OCI-LY1 (cell line): Measurements from ENCODE around the gene SNX20.

Experiments used
- H2AFZ ChIP-seq: fragments of 200-600 bp; sonication (generic), shearing (Covaris generic); 2 replicates; pipeline ENCODE4 v1.6.0; 2014; ENCODE audit warnings: antibody characterized with exemption, mild to moderate bottlenecking, low read length
- H3F3A ChIP-seq: fragments of 200-600 bp; sonication (generic), shearing (Covaris generic); 2 replicates; pipeline ENCODE4 v1.6.0; 2014; ENCODE audit warnings: mild to moderate bottlenecking, antibody characterized with exemption, low read length, moderate library complexity; ENCODE audit not compliant: insufficient read depth
- H3K27ac ChIP-seq: fragments of 200-600 bp; sonication (generic); 2 replicates; pipeline ENCODE4 v1.5.1; 2014; ENCODE audit warnings: low read length, mixed run types, mild to moderate bottlenecking, low read depth; ENCODE audit not compliant: poor library complexity, severe bottlenecking
- H3K27me3 ChIP-seq: fragments of 200-600 bp; sonication (generic); 2 replicates; pipeline ENCODE4 v1.6.0; 2014; ENCODE audit warnings: antibody characterized with exemption, mild to moderate bottlenecking, low read length, moderate library complexity; ENCODE audit not compliant: insufficient read depth
- H3K36me3 ChIP-seq: fragments of 200-600 bp; sonication (generic); 2 replicates; pipeline ENCODE4 v1.6.1; 2014; ENCODE audit warnings: mild to moderate bottlenecking, antibody characterized with exemption, low read length, moderate library complexity, mixed read lengths; ENCODE audit not compliant: insufficient read depth
- H3K4me1 ChIP-seq: fragments of 200-600 bp; sonication (generic); 2 replicates; pipeline ENCODE4 v1.5.1; 2014; ENCODE audit warnings: mild to moderate bottlenecking, low read length, moderate library complexity; ENCODE audit not compliant: insufficient read depth, severe bottlenecking
- H3K4me2 ChIP-seq: fragments of 200-600 bp; sonication (generic), shearing (Covaris generic); 2 replicates; pipeline ENCODE4 v1.6.1; 2014; ENCODE audit warnings: low read length
- H3K4me3 ChIP-seq: fragments of 200-600 bp; sonication (generic); 2 replicates; pipeline ENCODE4 v1.5.1; 2014; ENCODE audit warnings: low read length, low read depth, mild to moderate bottlenecking, mixed read lengths; ENCODE audit not compliant: poor library complexity, severe bottlenecking
- H3K79me2 ChIP-seq: fragments of 200-600 bp; shearing (Covaris generic); 2 replicates; pipeline ENCODE4 v1.6.1; 2016; ENCODE audit warnings: mixed run types, low read length, mixed read lengths; ENCODE audit not compliant: insufficient read depth
- H3K9ac ChIP-seq: fragments of 200-600 bp; sonication (generic), shearing (Covaris generic); 2 replicates; pipeline ENCODE4 v1.6.1; 2014; ENCODE audit warnings: mild to moderate bottlenecking, low read length, mixed read lengths
- H3K9me2 ChIP-seq: fragments of 200-600 bp; sonication (generic), shearing (Covaris generic); 2 replicates; pipeline ENCODE4 v1.6.1; 2014; ENCODE audit warnings: low read depth, mild to moderate bottlenecking, low read length, mixed read lengths
- H3K9me3 ChIP-seq: fragments of 200-600 bp; shearing (Covaris generic); 2 replicates; pipeline ENCODE4 v1.6.1; 2014; ENCODE audit warnings: low read length, mixed read lengths
- H4K20me1 ChIP-seq: fragments of 200-600 bp; sonication (generic), shearing (Covaris generic); 2 replicates; pipeline ENCODE4 v1.6.0; 2016; ENCODE audit warnings: mild to moderate bottlenecking, low read length; ENCODE audit not compliant: insufficient read depth
- EZH2 ChIP-seq: fragments of 200-600 bp; sonication (generic), shearing (Covaris generic); IDR thresholded peaks from 2 replicates; pipeline ENCODE4 v1.8.0; 2017; ENCODE audit warnings: borderline replicate concordance, mixed run types, mild to moderate bottlenecking, antibody characterized with exemption, low read length, moderate library complexity, mixed read lengths
- TF ChIP-seq, protein P1 (sequence below): fragments of 200-600 bp; sonication (generic), shearing (Covaris generic); IDR thresholded peaks from 2 replicates; pipeline ENCODE4 v1.5.1; 2017; ENCODE audit warnings: mild to moderate bottlenecking, antibody characterized with exemption, low read length, moderate library complexity, mixed read lengths

Gene SNX20

DNA sequence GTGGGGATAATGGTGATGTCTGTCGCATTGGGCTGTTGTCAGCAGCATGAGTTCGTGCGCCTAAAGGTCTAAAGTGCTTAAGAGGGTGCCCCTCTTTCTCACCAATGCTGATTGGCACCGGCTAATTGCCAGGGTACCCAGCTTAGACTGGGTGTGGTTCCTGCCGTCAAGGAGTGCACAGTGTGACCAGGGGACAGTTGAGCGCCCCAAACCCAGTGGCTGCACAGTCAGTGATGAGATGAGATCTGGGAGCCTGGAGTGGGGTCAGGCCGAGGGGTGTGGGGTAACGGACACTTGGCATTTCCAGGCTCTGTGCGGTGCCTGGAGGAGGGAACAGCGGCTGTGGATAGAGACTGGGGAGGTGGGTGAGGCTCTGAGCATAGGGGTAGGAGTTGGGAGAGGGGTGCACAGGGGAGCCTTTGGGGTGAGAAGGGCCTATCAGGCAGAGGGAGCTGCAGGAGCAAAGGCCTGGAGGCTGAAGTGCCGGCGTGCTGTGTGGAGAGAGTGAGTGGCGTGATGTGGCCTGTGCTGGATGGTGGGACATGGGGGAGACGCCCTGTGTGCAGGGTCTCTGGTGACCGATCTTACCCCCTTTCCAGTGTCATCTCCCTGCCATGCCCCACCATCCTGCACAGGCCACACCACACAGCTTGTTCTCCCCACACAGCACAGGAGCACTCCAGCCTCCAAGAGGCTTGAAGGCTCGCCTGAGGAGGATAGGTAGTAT lies 58.3 kb downstream of the SNX20 start:
- no peaks in the 10 kb centered on the region for H4K20me1 ChIP-seq
- no peaks in the 10 kb centered on the region for H3K9me3 ChIP-seq
- no peak overlapping the region for H3K4me2 ChIP-seq
- H3K36me3 ChIP-seq: no peaks in the 10 kb centered on the region
- H3K27me3 ChIP-seq: 0 out of 2 replicates have a peak, but pooled peaks cover 4% of the 10 kb centered on the region
- no peaks in the 10 kb centered on the region for H3K79me2 ChIP-seq
- H3F3A ChIP-seq: no peaks in the 10 kb centered on the region
- no peaks in the 10 kb centered on the region for H3K9me2 ChIP-seq
- H3K9ac ChIP-seq: no peak overlapping the region
- no peak overlapping the region for H3K4me3 ChIP-seq
- no peak overlapping the region for H2AFZ ChIP-seq
- no peak overlapping the region for H3K27ac ChIP-seq
- no peaks in the 10 kb centered on the region for H3K4me1 ChIP-seq
- TF ChIP-seq, protein P1, sequence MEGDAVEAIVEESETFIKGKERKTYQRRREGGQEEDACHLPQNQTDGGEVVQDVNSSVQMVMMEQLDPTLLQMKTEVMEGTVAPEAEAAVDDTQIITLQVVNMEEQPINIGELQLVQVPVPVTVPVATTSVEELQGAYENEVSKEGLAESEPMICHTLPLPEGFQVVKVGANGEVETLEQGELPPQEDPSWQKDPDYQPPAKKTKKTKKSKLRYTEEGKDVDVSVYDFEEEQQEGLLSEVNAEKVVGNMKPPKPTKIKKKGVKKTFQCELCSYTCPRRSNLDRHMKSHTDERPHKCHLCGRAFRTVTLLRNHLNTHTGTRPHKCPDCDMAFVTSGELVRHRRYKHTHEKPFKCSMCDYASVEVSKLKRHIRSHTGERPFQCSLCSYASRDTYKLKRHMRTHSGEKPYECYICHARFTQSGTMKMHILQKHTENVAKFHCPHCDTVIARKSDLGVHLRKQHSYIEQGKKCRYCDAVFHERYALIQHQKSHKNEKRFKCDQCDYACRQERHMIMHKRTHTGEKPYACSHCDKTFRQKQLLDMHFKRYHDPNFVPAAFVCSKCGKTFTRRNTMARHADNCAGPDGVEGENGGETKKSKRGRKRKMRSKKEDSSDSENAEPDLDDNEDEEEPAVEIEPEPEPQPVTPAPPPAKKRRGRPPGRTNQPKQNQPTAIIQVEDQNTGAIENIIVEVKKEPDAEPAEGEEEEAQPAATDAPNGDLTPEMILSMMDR: no peak
- no peak for TF ChIP-seq EZH2

DNA sequence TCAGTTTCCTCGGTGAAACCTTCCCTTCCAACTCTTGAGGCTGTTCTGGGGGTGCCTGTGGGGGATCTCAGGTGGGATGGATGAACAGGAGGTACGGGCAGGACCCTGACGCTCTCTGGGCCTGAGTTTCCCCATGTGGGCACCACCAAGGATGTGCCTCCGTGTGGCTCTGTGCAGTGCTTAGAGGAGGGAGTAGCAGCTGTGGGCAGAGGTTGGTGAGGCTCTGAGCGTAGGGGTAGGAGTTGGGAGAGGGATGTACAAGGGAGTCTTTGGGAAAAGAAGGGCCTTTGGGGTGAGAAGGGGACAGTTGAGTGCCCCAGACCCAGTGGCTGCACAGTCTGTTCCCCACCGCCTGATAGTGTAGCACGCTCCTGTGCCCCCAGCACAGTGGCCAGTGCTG lies 59.1 kb downstream of the SNX20 start:
- Histone ChIP-seq H3K27ac (no peak overlapping the region), H3K9ac (no peak overlapping the region), H3K4me1 (no peaks in the 10 kb centered on the region), H3K4me2 (no peak overlapping the region), H4K20me1 (no peaks in the 10 kb centered on the region), H3F3A (no peaks in the 10 kb centered on the region), H3K9me2 (no peaks in the 10 kb centered on the region), H3K27me3 (peaks cover 4% of the 10 kb centered on the region; the same call in 1 of the 2 replicates), H3K4me3 (no peak overlapping the region), H3K79me2 (no peaks in the 10 kb centered on the region), H2AFZ (no peak overlapping the region), H3K36me3 (no peaks in the 10 kb centered on the region), H3K9me3 (no peaks in the 10 kb centered on the region)
- TF ChIP-seq EZH2: no peak
- TF ChIP-seq, protein P1: no peak
